Upper lobe of left lung (tissue), 4 donors: Measurements from ENCODE around the gene KPNA5.

Source experiments
- CTCF ChIP-seq, 6 experiments: fragments of 450-650 bp in 4 of 6; fragments of 200-600 bp in 2 of 6; sonication (generic) in 2 of 6; IDR thresholded peaks; one replicate each; pipeline ENCODE4 v1.5.1; 2016 to 2019; ENCODE audit warnings: antibody characterized with exemption in 6 of 6
- EP300 ChIP-seq, 4 donors: sonication (generic); formaldehyde crosslinking; IDR thresholded peaks; one replicate each; pipeline ENCODE4 v1.5.1; 2017; ENCODE audit warnings: antibody characterized with exemption in 4 of 4, control low read depth in 2 of 4
- POLR2A ChIP-seq, 4 donors: fragments of 450-650 bp; IDR thresholded peaks; one replicate each; pipeline ENCODE4 v1.5.1; 2016 to 2017; ENCODE audit warnings: antibody characterized with exemption in 4 of 4, mild to moderate bottlenecking in 2 of 4
- POLR2AphosphoS5 ChIP-seq, 2 donors: sonication (generic); formaldehyde crosslinking; IDR thresholded peaks; one replicate each; pipeline ENCODE4 v1.5.1; 2017; ENCODE audit warnings: antibody characterized with exemption in 2 of 2

DNA sequence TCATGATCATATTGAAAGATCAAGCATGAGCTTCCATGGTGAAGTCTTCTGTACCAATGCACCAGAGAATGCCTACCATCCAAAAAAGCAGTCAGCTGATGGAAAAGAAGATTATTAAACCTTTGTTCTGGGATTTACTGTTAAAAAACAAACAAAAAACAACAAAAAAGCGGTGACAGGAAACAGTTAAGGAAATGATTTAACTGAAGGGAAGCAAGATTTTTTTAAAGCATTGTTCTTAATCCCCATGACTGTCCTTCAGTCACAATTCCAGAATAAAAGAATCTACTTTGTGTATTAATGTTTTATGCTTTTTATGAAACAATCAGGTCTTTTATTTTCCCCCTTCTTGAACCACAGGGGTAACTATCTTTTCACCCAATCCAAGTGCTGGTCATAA, 60.6 kb downstream of the KPNA5 start:
- no peak for TF ChIP-seq CTCF (IDR thresholded peaks at IDR 0.05)
- TF ChIP-seq EP300 (IDR thresholded peaks at IDR 0.05): no peak
- no peak for TF ChIP-seq POLR2A (IDR thresholded peaks at IDR 0.05)
- TF ChIP-seq POLR2AphosphoS5 (IDR thresholded peaks at IDR 0.05): no peak
